Ascending aorta (tissue), 2 donors: Measurements from ENCODE around the gene DOCK2. TPM values are rescaled to one million over a fixed set of nuclear protein-coding genes. Genes with fewer than 3 reads are reported as not detected.
"Not testable (repeated sequence)": the region's sequence is repeated elsewhere in the genome, so short reads cannot be mapped to it uniquely, and the experiment has no call there.

ENCODE experiments used
- DNase-seq, 2 donors: peaks; one replicate each; pipeline ENCODE4 v3.0.0-alpha.2; 2019; ENCODE audit warnings: low spot score in 2 of 2
- H3K27ac ChIP-seq, 2 donors: fragments of 200-600 bp; sonication (generic); one replicate each; pipeline ENCODE4 v1.5.1; 2016 to 2017; ENCODE audit warnings: mild to moderate bottlenecking in 1 of 2
- H3K27me3 ChIP-seq: fragments of 200-600 bp; sonication (generic); one replicate; pipeline ENCODE4 v1.5.1; 2017
- H3K36me3 ChIP-seq, 2 donors: fragments of 200-600 bp; sonication (generic); one replicate each; pipeline ENCODE4 v1.5.1; 2016
- H3K4me1 ChIP-seq, 2 donors: fragments of 200-600 bp; sonication (generic); one replicate each; pipeline ENCODE4 v1.5.1; 2016 to 2017; ENCODE audit warnings: mild to moderate bottlenecking in 1 of 2
- H3K4me3 ChIP-seq, 2 donors: fragments of 200-600 bp; sonication (generic); one replicate each; pipeline ENCODE4 v1.5.1; 2016 to 2017; ENCODE audit warnings: mild to moderate bottlenecking in 1 of 2
- H3K9me3 ChIP-seq, 2 donors: fragments of 200-600 bp; sonication (generic); one replicate each; pipeline ENCODE4 v1.5.1; 2016
- CTCF ChIP-seq, 3 experiments: fragments of 200-600 bp in 2 of 3; fragments of 450-650 bp in 1 of 3; sonication (generic) in 2 of 3; IDR thresholded peaks; one replicate each; pipeline ENCODE4 v1.5.1; 2016 to 2019; ENCODE audit warnings: antibody characterized with exemption in 3 of 3, mild to moderate bottlenecking in 1 of 3, moderate library complexity in 1 of 3
- intact Hi-C: fragments of 100-400 bp; cut with DNase I; formaldehyde crosslinking; loops from one replicate; pipeline ENCODE4 v1.15.1; 2023
- total RNA-seq: library from RNA; depleted of rRNA; stranded (reverse); fragments of >200 nt; gene quantifications from one replicate; pipeline ENCODE4 v1.1.0, GENCODE V29; 2016

Gene DOCK2
- total RNA-seq, 1 donor from 2014 or later, result 33.1 TPM

- no peak for DNase-seq
- Histone ChIP-seq H3K9me3 (peaks cover 0 to 4% of the 10 kb centered on the region in 2 donors), H3K27ac (no peak overlapping the region), H3K27me3 (no peaks in the 10 kb centered on the region), H3K4me1 (no peaks in the 10 kb centered on the region), H3K4me3 (no peak overlapping the region), H3K36me3 (no peaks in the 10 kb centered on the region)
- no peak for TF ChIP-seq CTCF (IDR thresholded peaks at IDR 0.05)
- intact Hi-C loops, result no loop called here
These were observed 21.5 kb upstream of the DOCK2 start for GRCh38 chr5:169615561-169615960.

- DNase-seq, result not testable (repeated sequence)
These were observed 12.8 kb upstream of the DOCK2 start for GRCh38 chr5:169624307-169624706.

GRCh38 chr5:169626779-169627178 lies 10.3 kb upstream of the DOCK2 start:
- Histone ChIP-seq H3K27me3 (no peaks in the 10 kb centered on the region), H3K36me3 (no peaks in the 10 kb centered on the region), H3K4me3 (no peak overlapping the region), H3K9me3 (no peaks in the 10 kb centered on the region), H3K4me1 (no peaks in the 10 kb centered on the region), H3K27ac (no peak overlapping the region)
- no peak for DNase-seq
- intact Hi-C loops, result no loop called here
- no peak for TF ChIP-seq CTCF (IDR thresholded peaks at IDR 0.05)

More at GRCh38 chr5:169624307-169624706, 12.8 kb upstream of the DOCK2 start:
- H3K27me3 ChIP-seq, H3K4me3 ChIP-seq, H3K4me1 ChIP-seq, intact Hi-C loops, H3K36me3 ChIP-seq, H3K9me3 ChIP-seq, H3K27ac ChIP-seq: not testable (repeated sequence)

- no peaks in the 10 kb centered on the region for H3K27me3 ChIP-seq
- TF ChIP-seq CTCF (IDR thresholded peaks at IDR 0.05), result no peak
- H3K9me3 ChIP-seq, result no peaks in the 10 kb centered on the region
- H3K36me3 ChIP-seq, result no peaks in the 10 kb centered on the region
- H3K27ac ChIP-seq, result no peak overlapping the region
- no peak overlapping the region for H3K4me3 ChIP-seq
- no peak for DNase-seq
- no peaks in the 10 kb centered on the region for H3K4me1 ChIP-seq
- intact Hi-C loops, result no loop called here
These were observed 9.5 kb upstream of the DOCK2 start for GRCh38 chr5:169627551-169627950.

- no peak for TF ChIP-seq CTCF (IDR thresholded peaks at IDR 0.05)
- H3K4me1 ChIP-seq, result no peaks in the 10 kb centered on the region
- intact Hi-C loops, result no loop called here
- no peaks in the 10 kb centered on the region for H3K36me3 ChIP-seq
- H3K4me3 ChIP-seq, result no peak overlapping the region
- DNase-seq, result no peak
- H3K27ac ChIP-seq, result no peak overlapping the region
- no peaks in the 10 kb centered on the region for H3K9me3 ChIP-seq
- no peaks in the 10 kb centered on the region for H3K27me3 ChIP-seq
These were observed 8.2 kb upstream of the DOCK2 start for GRCh38 chr5:169628892-169629291.

- TF ChIP-seq CTCF (IDR thresholded peaks at IDR 0.05), result no peak
- H3K4me3 ChIP-seq, result no peak overlapping the region
- DNase-seq, result no peak
- no peaks in the 10 kb centered on the region for H3K36me3 ChIP-seq
- no peak overlapping the region for H3K27ac ChIP-seq
- H3K27me3 ChIP-seq, result no peaks in the 10 kb centered on the region
- intact Hi-C loops, result no loop called here
- H3K9me3 ChIP-seq, result no peaks in the 10 kb centered on the region
- no peaks in the 10 kb centered on the region for H3K4me1 ChIP-seq
These were observed 7.1 kb upstream of the DOCK2 start for GRCh38 chr5:169629847-169630548.
